Measurements from ENCODE around the gene SUMO3.

The SUMO3 gene

GRCh38 chr21:44778094-44778493 lies 39.8 kb downstream of the SUMO3 start:
- no peak for DNase-seq

- DNase-seq: no peak
Measured at GRCh38 chr21:44774972-44775371, 42.9 kb downstream of the SUMO3 start.

GRCh38 chr21:44773291-44773932 lies 44.5 kb downstream of the SUMO3 start:
- DNase-seq: no peak

- no peak for DNase-seq
Measured at GRCh38 chr21:44771896-44772525, 45.9 kb downstream of the SUMO3 start.

- no peak for DNase-seq
Measured at GRCh38 chr21:44767834-44768831, 49.7 kb downstream of the SUMO3 start.

GRCh38 chr21:44766818-44767354 lies 51.0 kb downstream of the SUMO3 start:
- no peak for DNase-seq

GRCh38 chr21:44766014-44766817 lies 51.6 kb downstream of the SUMO3 start:
- no peak for DNase-seq

GRCh38 chr21:44765231-44766013 lies 52.4 kb downstream of the SUMO3 start:
- no peak for DNase-seq

- no peak for DNase-seq
Measured at GRCh38 chr21:44764319-44765230, 53.3 kb downstream of the SUMO3 start.

- DNase-seq: no peak
Measured at GRCh38 chr21:44763451-44764318, 54.2 kb downstream of the SUMO3 start.

- no peak for DNase-seq
Measured at GRCh38 chr21:44763050-44763378, 54.8 kb downstream of the SUMO3 start.

- DNase-seq: no peak
Measured at GRCh38 chr21:44762221-44763049, 55.4 kb downstream of the SUMO3 start.

GRCh38 chr21:44761747-44762208 lies 56.1 kb downstream of the SUMO3 start:
- DNase-seq: no peak

- DNase-seq: no peak
Measured at GRCh38 chr21:44761011-44761729, 56.7 kb downstream of the SUMO3 start.

- no peak for DNase-seq
Measured at GRCh38 chr21:44760376-44760775, 57.5 kb downstream of the SUMO3 start.

- no peak for DNase-seq
Measured at GRCh38 chr21:44759628-44760285, 58.1 kb downstream of the SUMO3 start.

Measured in activated CD4-positive, CD25-positive, alpha-beta regulatory T cell treated with anti-CD3 and anti-CD28 coated beads, Interleukin-2, amount 50 U/mL, for 72 hours (primary cell).